Gastrocnemius medialis (tissue), 4 donors: ENCODE results near the gene GRIA2. TPM values are rescaled to one million over a fixed set of nuclear protein-coding genes. Genes with fewer than 3 reads are reported as not detected.

Experiments used
- ATAC-seq, 2 donors: fragments of 150-250 bp; one replicate each; pipeline ENCODE4 v1.9.1; 2016
- DNase-seq, 2 donors: peaks; one replicate each; pipeline ENCODE4 v3.0.0-alpha.2; 2019
- H3K27ac ChIP-seq, 4 donors: fragments of 200-600 bp; sonication (generic); 1 replicate in 1 of 4; 2 replicates in 3 of 4; pipeline ENCODE4 v1.5.1; 2016 to 2018; ENCODE audit warnings: mild to moderate bottlenecking in 2 of 4, moderate library complexity in 1 of 4
- H3K27me3 ChIP-seq, 3 donors: fragments of 200-600 bp; sonication (generic) in 2 of 3; 1 replicate in 1 of 3; 2 replicates in 2 of 3; pipeline versions ENCODE4 v1.5.1 to v1.6.0; 2016 to 2019; ENCODE audit warnings: mild to moderate bottlenecking in 1 of 3, moderate library complexity in 1 of 3
- H3K36me3 ChIP-seq, 2 donors: fragments of 200-600 bp; sonication (generic) in 1 of 2; one replicate each; pipeline ENCODE4 v1.5.1; 2017 to 2018
- H3K4me1 ChIP-seq, 2 donors: fragments of 200-600 bp; sonication (generic) in 1 of 2; one replicate each; pipeline ENCODE4 v1.5.1; 2016 to 2017; ENCODE audit warnings: mild to moderate bottlenecking in 2 of 2
- H3K4me3 ChIP-seq, 4 donors: fragments of 200-600 bp; sonication (generic) in 3 of 4; 1 replicate in 1 of 4; 2 replicates in 3 of 4; pipeline ENCODE4 v1.5.1; 2016 to 2019; ENCODE audit warnings: mild to moderate bottlenecking in 2 of 4
- H3K9me3 ChIP-seq, 3 donors: fragments of 200-600 bp; sonication (generic) in 2 of 3; 1 replicate in 1 of 3; 2 replicates in 2 of 3; pipeline ENCODE4 v1.5.1; 2016 to 2019
- CTCF ChIP-seq, 5 experiments: fragments of 450-650 bp in 3 of 5; fragments of 200-600 bp in 2 of 5; sonication (generic) in 2 of 5; IDR thresholded peaks in 4 of 5; conservative IDR thresholded peaks in 1 of 5; 1 replicate in 4 of 5; 2 replicates in 1 of 5; pipeline ENCODE4 v1.5.1; 2016 to 2019; ENCODE audit warnings: antibody characterized with exemption in 5 of 5, mild to moderate bottlenecking in 3 of 5, moderate library complexity in 3 of 5
- POLR2A ChIP-seq, 2 donors: fragments of 450-650 bp; IDR thresholded peaks; one replicate each; pipeline ENCODE4 v1.6.1; 2017; ENCODE audit warnings: antibody characterized with exemption in 2 of 2, mild to moderate bottlenecking in 2 of 2, moderate library complexity in 2 of 2
- in situ Hi-C, 4 donors: fragments of 200-750 bp; cut with MboI; loops; one replicate each; pipeline versions ENCODE4 v1.15.0 to v1.8.0; 2017; ENCODE audit warnings: low sequenced_read_pairs in 4 of 4
- intact Hi-C: fragments of 100-400 bp; cut with DNase I; formaldehyde crosslinking; loops from one replicate; pipeline ENCODE4 v1.15.1; 2023; ENCODE audit warnings: low total_unique reads
- total RNA-seq, 4 donors: library from RNA; depleted of rRNA; stranded (reverse); fragments of >200 nt; gene quantifications; one replicate each; pipeline versions ENCODE4 v1.1.0 to v1.2.3, GENCODE V29; 2016

The GRIA2 gene
- total RNA-seq, 4 donors from 2014 or later: not detected

- H3K36me3 ChIP-seq: no peaks in the 10 kb centered on the region
- no peaks in the 10 kb centered on the region for H3K9me3 ChIP-seq
- in situ Hi-C loops: no loop called here
Observed at GRCh38 chr4:157287445-157287844, 66.9 kb downstream of the GRIA2 start.

GRCh38 chr4:157290622-157291021 lies 70.1 kb downstream of the GRIA2 start:
- no peak for DNase-seq
- in situ Hi-C loops: loop anchor here in 1 of 4 donors (5.0 kb wide), 1 partner anchor 68 kb away; the partner anchor contains the start of gene GRIA2
- Histone ChIP-seq H3K4me1 (peaks cover 0 to 9% of the 10 kb centered on the region in 2 donors), H3K27me3 (no peaks in the 10 kb centered on the region), H3K36me3 (no peaks in the 10 kb centered on the region), H3K4me3 (no peak overlapping the region), H3K27ac (no peak overlapping the region), H3K9me3 (no peaks in the 10 kb centered on the region)
- TF ChIP-seq POLR2A (IDR thresholded peaks at IDR 0.05) (no peak), CTCF (IDR thresholded peaks at IDR 0.05 in 4 of 5, conservative IDR thresholded peaks at IDR 0.05 in 1 of 5) (no peak)
- no peak for ATAC-seq
- intact Hi-C loops: no loop called here

More at GRCh38 chr4:157287445-157287844, 66.9 kb downstream of the GRIA2 start:
- ATAC-seq (no peak), DNase-seq (no peak)
- H3K27ac ChIP-seq: no peak overlapping the region
- intact Hi-C loops: no loop called here
- H3K4me1 ChIP-seq: no peaks in the 10 kb centered on the region
- no peaks in the 10 kb centered on the region for H3K27me3 ChIP-seq
- TF ChIP-seq CTCF (IDR thresholded peaks at IDR 0.05 in 4 of 5, conservative IDR thresholded peaks at IDR 0.05 in 1 of 5) (no peak), POLR2A (IDR thresholded peaks at IDR 0.05) (no peak)
- H3K4me3 ChIP-seq: no peak overlapping the region

- H3K4me3 ChIP-seq: no peak overlapping the region
- no peak for TF ChIP-seq POLR2A (IDR thresholded peaks at IDR 0.05)
- TF ChIP-seq CTCF (IDR thresholded peaks at IDR 0.05 in 4 of 5, conservative IDR thresholded peaks at IDR 0.05 in 1 of 5): peak in 1 of 5 experiments; percentile 41
- H3K4me1 ChIP-seq: peaks cover 0 to 9% of the 10 kb centered on the region in 2 donors
- intact Hi-C loops: no loop called here
- H3K9me3 ChIP-seq: no peaks in the 10 kb centered on the region
- H3K36me3 ChIP-seq: no peaks in the 10 kb centered on the region
- peak in 1 of 2 donors; percentile 57 for ATAC-seq
- no peaks in the 10 kb centered on the region for H3K27me3 ChIP-seq
- DNase-seq: no peak
- H3K27ac ChIP-seq: no peak overlapping the region
- in situ Hi-C loops: loop anchor here in 1 of 4 donors (5.0 kb wide), 1 partner anchor 69 kb away; the partner anchor contains the start of gene GRIA2
Observed at GRCh38 chr4:157291071-157291470, 70.5 kb downstream of the GRIA2 start.

- no peaks in the 10 kb centered on the region for H3K36me3 ChIP-seq
- ATAC-seq: no peak
- no peak for DNase-seq
- no peak overlapping the region for H3K4me3 ChIP-seq
- TF ChIP-seq CTCF (IDR thresholded peaks at IDR 0.05 in 4 of 5, conservative IDR thresholded peaks at IDR 0.05 in 1 of 5): no peak
- H3K27ac ChIP-seq: no peak overlapping the region
- peaks cover 0 to 9% of the 10 kb centered on the region in 2 donors for H3K4me1 ChIP-seq
- intact Hi-C loops (no loop called here), in situ Hi-C loops (loop anchor here in 1 of 4 donors (5.0 kb wide), 1 partner anchor 71 kb away; the partner anchor contains the start of gene GRIA2)
- H3K27me3 ChIP-seq: no peaks in the 10 kb centered on the region
- no peaks in the 10 kb centered on the region for H3K9me3 ChIP-seq
Observed at GRCh38 chr4:157293673-157294072, 73.1 kb downstream of the GRIA2 start.

- TF ChIP-seq POLR2A (IDR thresholded peaks at IDR 0.05) (no peak), CTCF (IDR thresholded peaks at IDR 0.05 in 4 of 5, conservative IDR thresholded peaks at IDR 0.05 in 1 of 5) (no peak)
- DNase-seq (peak in 1 of 2 donors; percentile 28), ATAC-seq (peak; percentile 92 to 96)
- Histone ChIP-seq H3K9me3 (no peaks in the 10 kb centered on the region), H3K4me3 (no peak overlapping the region), H3K36me3 (no peaks in the 10 kb centered on the region), H3K4me1 (peaks cover 0 to 9% of the 10 kb centered on the region in 2 donors), H3K27ac (peak overlapping the region in 1 of 4 donors; percentile 39), H3K27me3 (no peaks in the 10 kb centered on the region)
- intact Hi-C loops: no loop called here
- in situ Hi-C loops: loop anchor here in 1 of 4 donors (5.0 kb wide), 1 partner anchor 72 kb away; the partner anchor contains the start of gene GRIA2
Observed at GRCh38 chr4:157294575-157294974, 74.0 kb downstream of the GRIA2 start.
